ENCODE data around the gene PRSS56.

DNA sequence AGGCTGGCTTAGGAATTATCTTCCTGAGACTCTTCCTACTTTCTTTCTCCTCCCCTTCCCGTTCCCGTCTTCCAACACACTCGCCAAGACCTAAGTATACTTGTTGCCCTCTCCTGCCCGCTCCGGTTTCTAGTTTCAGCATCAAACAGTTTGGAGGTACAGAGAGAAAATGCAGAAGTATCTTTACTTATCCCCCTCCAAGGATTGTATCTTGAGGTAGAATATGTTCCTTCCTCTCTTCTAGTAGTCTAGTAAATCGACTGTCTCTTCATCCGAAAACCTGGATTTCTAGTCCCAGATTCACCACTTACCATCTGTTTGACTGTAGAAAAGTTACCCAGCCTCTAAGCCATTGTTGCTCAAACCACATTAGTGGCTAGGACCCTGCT lies 31.1 kb downstream of the PRSS56 start:
- TF ChIP-seq, protein P1, sequence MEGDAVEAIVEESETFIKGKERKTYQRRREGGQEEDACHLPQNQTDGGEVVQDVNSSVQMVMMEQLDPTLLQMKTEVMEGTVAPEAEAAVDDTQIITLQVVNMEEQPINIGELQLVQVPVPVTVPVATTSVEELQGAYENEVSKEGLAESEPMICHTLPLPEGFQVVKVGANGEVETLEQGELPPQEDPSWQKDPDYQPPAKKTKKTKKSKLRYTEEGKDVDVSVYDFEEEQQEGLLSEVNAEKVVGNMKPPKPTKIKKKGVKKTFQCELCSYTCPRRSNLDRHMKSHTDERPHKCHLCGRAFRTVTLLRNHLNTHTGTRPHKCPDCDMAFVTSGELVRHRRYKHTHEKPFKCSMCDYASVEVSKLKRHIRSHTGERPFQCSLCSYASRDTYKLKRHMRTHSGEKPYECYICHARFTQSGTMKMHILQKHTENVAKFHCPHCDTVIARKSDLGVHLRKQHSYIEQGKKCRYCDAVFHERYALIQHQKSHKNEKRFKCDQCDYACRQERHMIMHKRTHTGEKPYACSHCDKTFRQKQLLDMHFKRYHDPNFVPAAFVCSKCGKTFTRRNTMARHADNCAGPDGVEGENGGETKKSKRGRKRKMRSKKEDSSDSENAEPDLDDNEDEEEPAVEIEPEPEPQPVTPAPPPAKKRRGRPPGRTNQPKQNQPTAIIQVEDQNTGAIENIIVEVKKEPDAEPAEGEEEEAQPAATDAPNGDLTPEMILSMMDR (IDR thresholded peaks at IDR 0.05; ENCODE audit: insufficient read depth, low read depth, low read length): no peak
- no peak for TF ChIP-seq EZH2 (IDR thresholded peaks at IDR 0.05; ENCODE audit: insufficient read depth, low read length)
